Measurements from ENCODE around the gene HECTD4. TPM values are rescaled to one million over a fixed set of nuclear protein-coding genes. Genes with fewer than 3 reads are reported as not detected.

HECTD4 gene
- total RNA-seq, 1 donor from 2014 or later, result 98.8 TPM

GRCh38 chr12:112219195-112219594, 163.0 kb downstream of the HECTD4 start:
- ChIA-PET POLR2A (interaction anchor here (1.2 kb wide), 1 partner anchor 144 kb away, joined by 3 read pairs; no protein-coding TSS in a partner anchor), CTCF (no interaction called here)
- H3K27ac Mint-ChIP-seq, result peak overlapping the region; percentile 71
- H3K9me3 Mint-ChIP-seq, result no peaks in the 10 kb centered on the region
- ATAC-seq (ENCODE audit: low read depth) (no peak), DNase-seq (no peak)
- peaks cover 46% of the 10 kb centered on the region for H3K36me3 Mint-ChIP-seq (ENCODE audit: low read depth)
- peaks cover 44% of the 10 kb centered on the region for H3K4me1 Mint-ChIP-seq
- intact Hi-C loops (cut with micrococcal nuclease), result loop anchor here (5.0 kb wide), 1 partner anchor 168 kb away; no protein-coding TSS in a partner anchor
- H3K4me3 Mint-ChIP-seq, result no peak overlapping the region
- TF ChIP-seq, protein P1, sequence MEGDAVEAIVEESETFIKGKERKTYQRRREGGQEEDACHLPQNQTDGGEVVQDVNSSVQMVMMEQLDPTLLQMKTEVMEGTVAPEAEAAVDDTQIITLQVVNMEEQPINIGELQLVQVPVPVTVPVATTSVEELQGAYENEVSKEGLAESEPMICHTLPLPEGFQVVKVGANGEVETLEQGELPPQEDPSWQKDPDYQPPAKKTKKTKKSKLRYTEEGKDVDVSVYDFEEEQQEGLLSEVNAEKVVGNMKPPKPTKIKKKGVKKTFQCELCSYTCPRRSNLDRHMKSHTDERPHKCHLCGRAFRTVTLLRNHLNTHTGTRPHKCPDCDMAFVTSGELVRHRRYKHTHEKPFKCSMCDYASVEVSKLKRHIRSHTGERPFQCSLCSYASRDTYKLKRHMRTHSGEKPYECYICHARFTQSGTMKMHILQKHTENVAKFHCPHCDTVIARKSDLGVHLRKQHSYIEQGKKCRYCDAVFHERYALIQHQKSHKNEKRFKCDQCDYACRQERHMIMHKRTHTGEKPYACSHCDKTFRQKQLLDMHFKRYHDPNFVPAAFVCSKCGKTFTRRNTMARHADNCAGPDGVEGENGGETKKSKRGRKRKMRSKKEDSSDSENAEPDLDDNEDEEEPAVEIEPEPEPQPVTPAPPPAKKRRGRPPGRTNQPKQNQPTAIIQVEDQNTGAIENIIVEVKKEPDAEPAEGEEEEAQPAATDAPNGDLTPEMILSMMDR (IDR thresholded peaks at IDR 0.05), result no peak
- no peaks in the 10 kb centered on the region for H3K27me3 Mint-ChIP-seq

DNA sequence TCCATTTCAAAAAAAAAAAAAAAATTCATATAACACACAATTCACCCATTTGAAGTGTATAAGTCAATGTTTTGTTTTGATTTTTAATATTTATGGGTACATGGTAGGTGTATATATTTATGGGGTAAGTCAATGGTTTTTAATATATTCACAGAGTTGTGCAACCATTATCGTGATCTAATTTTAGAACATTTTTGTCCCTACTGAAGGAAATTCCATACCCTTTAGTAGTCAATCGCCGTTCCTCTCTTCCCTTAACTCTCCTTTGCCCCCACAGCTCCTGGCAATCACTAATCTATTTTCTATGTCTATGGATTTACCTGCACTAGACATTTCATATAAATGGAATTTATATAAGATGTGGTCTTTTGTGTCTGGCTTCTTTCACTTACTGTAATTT, 164.1 kb downstream of the HECTD4 start:
- H3K9me3 Mint-ChIP-seq, result no peaks in the 10 kb centered on the region
- no peaks in the 10 kb centered on the region for H3K27me3 Mint-ChIP-seq
- H3K36me3 Mint-ChIP-seq (ENCODE audit: low read depth), result peaks cover 41% of the 10 kb centered on the region
- DNase-seq (no peak), ATAC-seq (ENCODE audit: low read depth) (no peak)
- H3K27ac Mint-ChIP-seq, result peak overlapping the region; percentile 71
- POLR2A ChIA-PET, result interaction anchor here (0.6 to 1.1 kb wide), 2 partner anchors 13 to 533 kb away, joined by 4 to 8 read pairs; partner anchors contain the start of gene BRAP
- H3K4me1 Mint-ChIP-seq, result peaks cover 44% of the 10 kb centered on the region
- CTCF ChIA-PET, result interaction anchor here (1.3 kb wide), 1 partner anchor 169 kb away, joined by 5 read pairs; no protein-coding TSS in a partner anchor
- intact Hi-C loops (cut with micrococcal nuclease), result loop anchor here (5.0 kb wide), 1 partner anchor 169 kb away; no protein-coding TSS in a partner anchor
- H3K4me3 Mint-ChIP-seq, result no peak overlapping the region
- TF ChIP-seq, protein P1 (IDR thresholded peaks at IDR 0.05), result no peak

DNA sequence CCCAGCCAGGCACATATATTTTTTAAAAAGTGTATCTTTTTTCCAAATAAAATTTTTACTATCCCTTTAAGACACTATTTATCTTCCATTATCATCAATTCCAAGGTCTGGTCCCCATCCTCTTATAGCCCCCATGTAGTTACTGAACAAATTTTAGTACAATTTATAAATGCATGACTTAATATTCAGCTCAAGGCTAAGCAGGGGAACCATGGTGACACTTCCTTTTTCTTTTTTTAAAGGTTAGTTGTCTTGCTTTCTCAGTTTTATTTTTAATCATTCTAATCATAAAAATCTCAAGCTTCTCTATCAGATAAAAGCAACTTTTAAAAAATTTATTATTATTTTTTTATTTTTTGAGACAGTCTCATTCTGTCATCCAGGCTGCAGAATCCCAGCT, 164.6 kb downstream of the HECTD4 start:
- ChIA-PET POLR2A (interaction anchor here (0.6 to 1.1 kb wide), 2 partner anchors 14 to 532 kb away, joined by 4 to 8 read pairs; partner anchors contain the start of gene BRAP), CTCF (interaction anchor here (1.3 kb wide), 1 partner anchor 169 kb away, joined by 5 read pairs; no protein-coding TSS in a partner anchor)
- Mint-ChIP-seq H3K4me3 (no peak overlapping the region), H3K9me3 (no peaks in the 10 kb centered on the region), H3K27me3 (no peaks in the 10 kb centered on the region), H3K27ac (peak overlapping the region; percentile 80), H3K36me3 (ENCODE audit: low read depth) (peaks cover 36% of the 10 kb centered on the region), H3K4me1 (peaks cover 44% of the 10 kb centered on the region)
- no peak for DNase-seq
- ATAC-seq (ENCODE audit: low read depth), result no peak
- intact Hi-C loops (cut with micrococcal nuclease), result loop anchor here (5.0 kb wide), 1 partner anchor 170 kb away; no protein-coding TSS in a partner anchor
- TF ChIP-seq, protein P1 (IDR thresholded peaks at IDR 0.05), result no peak

- H3K36me3 Mint-ChIP-seq (ENCODE audit: low read depth), result peaks cover 47% of the 10 kb centered on the region
- intact Hi-C loops (cut with micrococcal nuclease), result loop anchor here (5.0 kb wide), 1 partner anchor 171 kb away; no protein-coding TSS in a partner anchor
- ChIA-PET CTCF (interaction anchor here (0.5 kb wide), 1 partner anchor 535 kb away, joined by 3 read pairs; no protein-coding TSS in a partner anchor), POLR2A (no interaction called here)
- H3K4me1 Mint-ChIP-seq, result peaks cover 44% of the 10 kb centered on the region
- peak overlapping the region; percentile 83 for H3K27ac Mint-ChIP-seq
- TF ChIP-seq, protein P1 (IDR thresholded peaks at IDR 0.05), result no peak
- no peaks in the 10 kb centered on the region for H3K27me3 Mint-ChIP-seq
- no peaks in the 10 kb centered on the region for H3K9me3 Mint-ChIP-seq
- DNase-seq (no peak), ATAC-seq (ENCODE audit: low read depth) (peak; percentile 47)
- no peak overlapping the region for H3K4me3 Mint-ChIP-seq
These were observed 166.0 kb downstream of the HECTD4 start for GRCh38 chr12:112216223-112216622.

DNA sequence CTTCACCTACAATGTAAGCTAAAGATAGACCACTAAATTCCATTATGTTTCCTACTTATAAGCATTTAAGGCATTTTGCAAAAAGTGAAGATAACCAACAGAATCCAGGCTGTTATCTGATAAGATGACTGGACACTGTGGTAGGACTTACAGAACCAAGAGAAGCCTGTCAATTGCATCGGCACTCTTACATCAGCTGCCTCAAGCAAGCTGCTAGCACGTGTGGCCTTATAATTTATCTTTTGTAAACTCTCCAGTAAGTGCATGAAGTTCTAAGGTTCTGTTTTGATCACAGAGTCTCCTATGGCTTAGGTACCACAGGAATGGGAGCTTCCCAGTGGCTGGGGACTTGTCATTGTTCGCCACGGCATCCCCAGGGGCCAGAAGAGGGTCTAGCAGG, 168.2 kb downstream of the HECTD4 start:
- ChIA-PET CTCF (no interaction called here), POLR2A (no interaction called here)
- intact Hi-C loops (cut with micrococcal nuclease), result no loop called here
- no peak overlapping the region for H3K4me3 Mint-ChIP-seq
- TF ChIP-seq, protein P1 (IDR thresholded peaks at IDR 0.05), result no peak
- peak overlapping the region; percentile 60 for H3K27ac Mint-ChIP-seq
- H3K36me3 Mint-ChIP-seq (ENCODE audit: low read depth), result peaks cover 65% of the 10 kb centered on the region
- DNase-seq (no peak), ATAC-seq (ENCODE audit: low read depth) (no peak)
- H3K27me3 Mint-ChIP-seq, result no peaks in the 10 kb centered on the region
- H3K9me3 Mint-ChIP-seq, result no peaks in the 10 kb centered on the region
- H3K4me1 Mint-ChIP-seq, result peaks cover 40% of the 10 kb centered on the region

Data from activated B cell treated with CpG ODN at 0.5 μM for 24 hours (primary cell).